ENCODE data around the gene CROCC2.

DNA sequence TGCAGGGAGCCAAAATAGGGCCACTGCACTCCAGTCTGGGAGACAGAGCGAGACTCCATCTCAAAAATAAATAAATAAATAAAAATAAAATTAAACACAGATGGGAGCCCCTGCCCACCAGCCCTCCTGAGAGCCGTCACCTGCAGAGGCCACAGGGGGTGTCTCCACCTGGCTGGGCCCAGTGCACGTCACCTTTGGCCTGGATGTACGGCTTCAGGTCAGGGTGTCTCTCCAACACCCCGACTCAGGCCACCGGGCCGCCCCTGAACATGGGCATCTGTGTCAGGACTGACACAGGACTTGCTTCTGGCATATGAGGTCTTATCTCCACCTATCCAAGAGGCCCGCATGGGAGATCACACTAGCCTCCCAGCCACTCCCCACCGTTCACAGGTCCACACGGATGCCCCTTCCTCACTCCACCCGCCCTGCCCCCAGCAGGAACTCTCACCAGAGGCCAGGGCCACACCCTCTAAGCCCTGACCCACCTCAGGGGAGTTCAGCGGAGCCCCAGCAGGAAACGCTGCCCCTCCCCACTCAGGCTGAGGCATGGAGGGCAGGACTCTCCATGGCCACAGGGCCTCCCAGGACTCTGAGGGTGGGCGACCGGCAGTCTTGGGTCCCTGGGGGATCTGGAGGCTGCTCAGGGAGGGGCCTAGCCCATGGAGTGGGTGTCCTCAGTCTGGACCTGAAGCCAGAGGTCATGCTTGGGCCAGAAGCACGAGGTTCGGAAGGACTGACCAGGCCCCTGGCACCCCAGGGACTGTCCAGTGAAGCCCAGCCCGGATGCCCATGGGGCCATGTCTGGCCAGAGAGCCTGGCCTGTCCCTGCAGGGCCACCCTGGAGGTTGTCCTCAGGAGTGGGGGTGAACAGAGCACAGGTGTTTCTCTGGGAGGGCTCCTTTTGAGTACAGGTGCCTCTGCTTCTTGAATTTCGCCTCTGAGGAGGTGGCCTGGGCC is 1.6 kb upstream of the CROCC2 start:
- TF ChIP-seq, protein P1, sequence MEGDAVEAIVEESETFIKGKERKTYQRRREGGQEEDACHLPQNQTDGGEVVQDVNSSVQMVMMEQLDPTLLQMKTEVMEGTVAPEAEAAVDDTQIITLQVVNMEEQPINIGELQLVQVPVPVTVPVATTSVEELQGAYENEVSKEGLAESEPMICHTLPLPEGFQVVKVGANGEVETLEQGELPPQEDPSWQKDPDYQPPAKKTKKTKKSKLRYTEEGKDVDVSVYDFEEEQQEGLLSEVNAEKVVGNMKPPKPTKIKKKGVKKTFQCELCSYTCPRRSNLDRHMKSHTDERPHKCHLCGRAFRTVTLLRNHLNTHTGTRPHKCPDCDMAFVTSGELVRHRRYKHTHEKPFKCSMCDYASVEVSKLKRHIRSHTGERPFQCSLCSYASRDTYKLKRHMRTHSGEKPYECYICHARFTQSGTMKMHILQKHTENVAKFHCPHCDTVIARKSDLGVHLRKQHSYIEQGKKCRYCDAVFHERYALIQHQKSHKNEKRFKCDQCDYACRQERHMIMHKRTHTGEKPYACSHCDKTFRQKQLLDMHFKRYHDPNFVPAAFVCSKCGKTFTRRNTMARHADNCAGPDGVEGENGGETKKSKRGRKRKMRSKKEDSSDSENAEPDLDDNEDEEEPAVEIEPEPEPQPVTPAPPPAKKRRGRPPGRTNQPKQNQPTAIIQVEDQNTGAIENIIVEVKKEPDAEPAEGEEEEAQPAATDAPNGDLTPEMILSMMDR (IDR thresholded peaks at IDR 0.05), result no peak
- no peak for TF ChIP-seq POLR2AphosphoS5 (IDR thresholded peaks at IDR 0.05; ENCODE audit: insufficient read depth in 1 of 2, low read depth in 1 of 2)
- no peak for TF ChIP-seq POLR2A (IDR thresholded peaks at IDR 0.05)
